SK-N-SH (cell line): Measurements from ENCODE around the gene ADRB2.

Source experiments
- CHD2 ChIP-seq: fragments of 150-350 bp; IDR thresholded peaks from 2 replicates; pipeline ENCODE4 v1.6.1; 2018; ENCODE audit warnings: low read length; ENCODE audit not compliant: partially characterized antibody
- GATA2 ChIP-seq: sonication (generic); formaldehyde crosslinking; IDR thresholded peaks from 2 replicates; pipeline ENCODE4 v1.5.0; 2020; ENCODE audit warnings: mild to moderate bottlenecking, missing genetic modification reagents
- JUND ChIP-seq: IDR thresholded peaks from 2 replicates; pipeline ENCODE4 v1.4.0; 2012
- MXI1 ChIP-seq: IDR thresholded peaks from 2 replicates; pipeline ENCODE4 v1.6.1; 2012; ENCODE audit warnings: mild to moderate bottlenecking, low read depth, low read length, improper control_type of control experiment
- POLR2AphosphoS5 ChIP-seq: IDR thresholded peaks from 2 replicates; pipeline ENCODE4 v1.6.1; 2012; ENCODE audit warnings: low read depth, low read length
- RCOR1 ChIP-seq: fragments of 150-350 bp; IDR thresholded peaks from 2 replicates; pipeline ENCODE4 v1.6.1; 2017; ENCODE audit warnings: antibody characterized with exemption, low read length
- SIN3A ChIP-seq: IDR thresholded peaks from 2 replicates; pipeline ENCODE4 v1.6.1; 2012; ENCODE audit warnings: low read depth, mild to moderate bottlenecking, low read length, moderate library complexity, borderline replicate concordance
- TF ChIP-seq, protein P1 (sequence below): fragments of 200-600 bp; sonication (generic); IDR thresholded peaks from 2 replicates; pipeline ENCODE4 v1.6.1; 2017; ENCODE audit warnings: antibody characterized with exemption, mild to moderate bottlenecking, moderate library complexity

DNA sequence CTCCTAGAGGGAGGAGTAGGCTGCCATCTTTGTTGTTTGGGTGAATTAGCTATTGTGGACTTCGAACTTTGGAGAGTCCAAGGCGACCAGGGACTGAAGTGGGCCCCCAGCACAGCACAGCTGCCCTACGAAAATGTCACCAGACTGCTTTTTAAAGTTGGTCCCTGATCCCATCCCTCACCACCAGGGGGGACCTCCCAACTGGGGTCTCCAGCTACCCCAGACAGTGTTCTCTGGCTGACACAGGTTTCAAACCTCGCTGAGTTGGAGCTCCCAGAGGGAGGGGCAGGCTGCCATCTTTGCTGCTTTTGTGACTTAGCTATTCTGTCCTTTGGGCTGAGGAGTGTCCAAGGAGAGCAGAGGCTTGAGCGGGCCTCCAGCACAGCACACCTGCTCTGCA is 45.7 kb upstream of the ADRB2 start:
- TF ChIP-seq SIN3A (no peak), POLR2AphosphoS5 (no peak), CHD2 (no peak), GATA2 (CRISPR knock-in tag) (no peak), RCOR1 (no peak), JUND (no peak), MXI1 (no peak)
- TF ChIP-seq, protein P1, sequence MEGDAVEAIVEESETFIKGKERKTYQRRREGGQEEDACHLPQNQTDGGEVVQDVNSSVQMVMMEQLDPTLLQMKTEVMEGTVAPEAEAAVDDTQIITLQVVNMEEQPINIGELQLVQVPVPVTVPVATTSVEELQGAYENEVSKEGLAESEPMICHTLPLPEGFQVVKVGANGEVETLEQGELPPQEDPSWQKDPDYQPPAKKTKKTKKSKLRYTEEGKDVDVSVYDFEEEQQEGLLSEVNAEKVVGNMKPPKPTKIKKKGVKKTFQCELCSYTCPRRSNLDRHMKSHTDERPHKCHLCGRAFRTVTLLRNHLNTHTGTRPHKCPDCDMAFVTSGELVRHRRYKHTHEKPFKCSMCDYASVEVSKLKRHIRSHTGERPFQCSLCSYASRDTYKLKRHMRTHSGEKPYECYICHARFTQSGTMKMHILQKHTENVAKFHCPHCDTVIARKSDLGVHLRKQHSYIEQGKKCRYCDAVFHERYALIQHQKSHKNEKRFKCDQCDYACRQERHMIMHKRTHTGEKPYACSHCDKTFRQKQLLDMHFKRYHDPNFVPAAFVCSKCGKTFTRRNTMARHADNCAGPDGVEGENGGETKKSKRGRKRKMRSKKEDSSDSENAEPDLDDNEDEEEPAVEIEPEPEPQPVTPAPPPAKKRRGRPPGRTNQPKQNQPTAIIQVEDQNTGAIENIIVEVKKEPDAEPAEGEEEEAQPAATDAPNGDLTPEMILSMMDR: no peak
